ENCODE data around the gene RNF180. TPM values are rescaled to one million over a fixed set of nuclear protein-coding genes. Genes with fewer than 3 reads are reported as not detected.
"Not testable (repeated sequence)": the region's sequence is repeated elsewhere in the genome, so short reads cannot be mapped to it uniquely, and the experiment has no call there.

RNF180 gene
- polyA plus RNA-seq, 1 donor from 2014 or later, result 6.4 TPM

DNA sequence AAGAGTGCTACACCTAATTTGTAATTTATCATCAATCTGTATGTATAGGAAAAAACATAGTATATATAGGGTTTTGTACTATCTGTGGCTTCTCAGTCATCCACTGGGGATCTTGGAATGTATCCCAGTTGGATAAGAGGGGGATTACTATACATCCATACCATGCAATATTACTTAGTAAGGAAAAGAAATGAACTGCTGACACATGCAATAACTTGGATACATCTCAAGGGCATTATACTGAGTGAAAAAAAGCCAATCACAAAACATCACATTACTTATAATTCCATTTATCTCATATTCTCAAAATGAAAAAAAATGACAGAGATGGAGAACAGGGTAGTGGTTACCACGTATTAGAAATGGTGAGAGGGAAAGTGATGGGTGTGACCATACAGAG, 231.9 kb downstream of the RNF180 start:
- Histone ChIP-seq H3F3A (ENCODE audit: insufficient read depth, low read length, poor library complexity, severe bottlenecking) (no peaks in the 10 kb centered on the region), H2AFZ (ENCODE audit: low read depth, low read length) (no peak overlapping the region), H3K27me3 (ENCODE audit: insufficient read depth, low read depth, low read length) (no peaks in the 10 kb centered on the region), H3K27ac (ENCODE audit: low read length) (no peak overlapping the region), H3K36me3 (ENCODE audit: insufficient read depth, low read length) (no peaks in the 10 kb centered on the region), H3K4me3 (ENCODE audit: low read length) (no peak overlapping the region), H3K79me2 (replicated peaks; ENCODE audit: insufficient read depth, low read length) (no peaks in the 10 kb centered on the region), H3K9ac (ENCODE audit: low read length) (no peak overlapping the region), H4K20me1 (ENCODE audit: insufficient read depth) (no peaks in the 10 kb centered on the region), H3K4me2 (ENCODE audit: low read length) (no peak overlapping the region), H3K9me3 (ENCODE audit: low read length) (no peaks in the 10 kb centered on the region), H3K9me2 (ENCODE audit: insufficient read depth, low read length) (no peaks in the 10 kb centered on the region)
- TF ChIP-seq, protein P1, sequence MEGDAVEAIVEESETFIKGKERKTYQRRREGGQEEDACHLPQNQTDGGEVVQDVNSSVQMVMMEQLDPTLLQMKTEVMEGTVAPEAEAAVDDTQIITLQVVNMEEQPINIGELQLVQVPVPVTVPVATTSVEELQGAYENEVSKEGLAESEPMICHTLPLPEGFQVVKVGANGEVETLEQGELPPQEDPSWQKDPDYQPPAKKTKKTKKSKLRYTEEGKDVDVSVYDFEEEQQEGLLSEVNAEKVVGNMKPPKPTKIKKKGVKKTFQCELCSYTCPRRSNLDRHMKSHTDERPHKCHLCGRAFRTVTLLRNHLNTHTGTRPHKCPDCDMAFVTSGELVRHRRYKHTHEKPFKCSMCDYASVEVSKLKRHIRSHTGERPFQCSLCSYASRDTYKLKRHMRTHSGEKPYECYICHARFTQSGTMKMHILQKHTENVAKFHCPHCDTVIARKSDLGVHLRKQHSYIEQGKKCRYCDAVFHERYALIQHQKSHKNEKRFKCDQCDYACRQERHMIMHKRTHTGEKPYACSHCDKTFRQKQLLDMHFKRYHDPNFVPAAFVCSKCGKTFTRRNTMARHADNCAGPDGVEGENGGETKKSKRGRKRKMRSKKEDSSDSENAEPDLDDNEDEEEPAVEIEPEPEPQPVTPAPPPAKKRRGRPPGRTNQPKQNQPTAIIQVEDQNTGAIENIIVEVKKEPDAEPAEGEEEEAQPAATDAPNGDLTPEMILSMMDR (IDR thresholded peaks at IDR 0.05; ENCODE audit: poor library complexity, severe bottlenecking), result no peak
- TF ChIP-seq TAF1 (IDR thresholded peaks at IDR 0.05; ENCODE audit: low read depth) (no peak), EP300 (conservative IDR thresholded peaks at IDR 0.05; ENCODE audit: poor library complexity, severe bottlenecking) (no peak), POLR2AphosphoS5 (IDR thresholded peaks at IDR 0.05) (no peak), EZH2 (IDR thresholded peaks at IDR 0.05; ENCODE audit: borderline replicate concordance, insufficient read depth, low read length, poor library complexity, severe bottlenecking) (no peak), RAD21 (conservative IDR thresholded peaks at IDR 0.05) (no peak), SMC3 (conservative IDR thresholded peaks at IDR 0.05; ENCODE audit: poor library complexity) (no peak), MXI1 (conservative IDR thresholded peaks at IDR 0.05; ENCODE audit: poor library complexity, severe bottlenecking) (no peak)
- TF ChIP-seq, protein P2, sequence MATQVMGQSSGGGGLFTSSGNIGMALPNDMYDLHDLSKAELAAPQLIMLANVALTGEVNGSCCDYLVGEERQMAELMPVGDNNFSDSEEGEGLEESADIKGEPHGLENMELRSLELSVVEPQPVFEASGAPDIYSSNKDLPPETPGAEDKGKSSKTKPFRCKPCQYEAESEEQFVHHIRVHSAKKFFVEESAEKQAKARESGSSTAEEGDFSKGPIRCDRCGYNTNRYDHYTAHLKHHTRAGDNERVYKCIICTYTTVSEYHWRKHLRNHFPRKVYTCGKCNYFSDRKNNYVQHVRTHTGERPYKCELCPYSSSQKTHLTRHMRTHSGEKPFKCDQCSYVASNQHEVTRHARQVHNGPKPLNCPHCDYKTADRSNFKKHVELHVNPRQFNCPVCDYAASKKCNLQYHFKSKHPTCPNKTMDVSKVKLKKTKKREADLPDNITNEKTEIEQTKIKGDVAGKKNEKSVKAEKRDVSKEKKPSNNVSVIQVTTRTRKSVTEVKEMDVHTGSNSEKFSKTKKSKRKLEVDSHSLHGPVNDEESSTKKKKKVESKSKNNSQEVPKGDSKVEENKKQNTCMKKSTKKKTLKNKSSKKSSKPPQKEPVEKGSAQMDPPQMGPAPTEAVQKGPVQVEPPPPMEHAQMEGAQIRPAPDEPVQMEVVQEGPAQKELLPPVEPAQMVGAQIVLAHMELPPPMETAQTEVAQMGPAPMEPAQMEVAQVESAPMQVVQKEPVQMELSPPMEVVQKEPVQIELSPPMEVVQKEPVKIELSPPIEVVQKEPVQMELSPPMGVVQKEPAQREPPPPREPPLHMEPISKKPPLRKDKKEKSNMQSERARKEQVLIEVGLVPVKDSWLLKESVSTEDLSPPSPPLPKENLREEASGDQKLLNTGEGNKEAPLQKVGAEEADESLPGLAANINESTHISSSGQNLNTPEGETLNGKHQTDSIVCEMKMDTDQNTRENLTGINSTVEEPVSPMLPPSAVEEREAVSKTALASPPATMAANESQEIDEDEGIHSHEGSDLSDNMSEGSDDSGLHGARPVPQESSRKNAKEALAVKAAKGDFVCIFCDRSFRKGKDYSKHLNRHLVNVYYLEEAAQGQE (IDR thresholded peaks at IDR 0.05; ENCODE audit: borderline replicate concordance), result no peak

DNA sequence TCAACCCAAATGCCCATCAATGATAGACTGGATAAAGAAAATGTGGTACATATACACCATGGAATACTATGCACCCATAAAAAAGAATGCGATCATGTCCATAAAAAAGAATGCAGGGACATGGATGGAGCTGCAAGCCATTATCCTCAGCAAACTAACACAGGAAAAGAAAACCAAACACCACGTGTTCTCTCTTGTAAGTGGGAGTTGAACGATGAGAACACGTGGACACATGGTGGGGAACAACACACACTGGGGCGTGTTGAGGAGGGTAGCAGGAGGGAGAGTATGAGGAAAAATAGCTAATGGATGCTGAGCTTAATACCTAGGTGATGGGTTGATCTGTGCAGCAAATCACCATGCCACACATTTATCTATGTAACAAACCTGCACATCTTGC, 233.1 kb downstream of the RNF180 start:
- not testable (repeated sequence) for H3K4me2 ChIP-seq (ENCODE audit: low read length); H3K79me2 ChIP-seq (replicated peaks; ENCODE audit: insufficient read depth, low read length); H3K9me2 ChIP-seq (ENCODE audit: insufficient read depth, low read length); H3K4me3 ChIP-seq (ENCODE audit: low read length); H4K20me1 ChIP-seq (ENCODE audit: insufficient read depth); H2AFZ ChIP-seq (ENCODE audit: low read depth, low read length); H3K9me3 ChIP-seq (ENCODE audit: low read length); H3F3A ChIP-seq (ENCODE audit: insufficient read depth, low read length, poor library complexity, severe bottlenecking); H3K27ac ChIP-seq (ENCODE audit: low read length); H3K36me3 ChIP-seq (ENCODE audit: insufficient read depth, low read length); H3K27me3 ChIP-seq (ENCODE audit: insufficient read depth, low read depth, low read length); H3K9ac ChIP-seq (ENCODE audit: low read length)

DNA sequence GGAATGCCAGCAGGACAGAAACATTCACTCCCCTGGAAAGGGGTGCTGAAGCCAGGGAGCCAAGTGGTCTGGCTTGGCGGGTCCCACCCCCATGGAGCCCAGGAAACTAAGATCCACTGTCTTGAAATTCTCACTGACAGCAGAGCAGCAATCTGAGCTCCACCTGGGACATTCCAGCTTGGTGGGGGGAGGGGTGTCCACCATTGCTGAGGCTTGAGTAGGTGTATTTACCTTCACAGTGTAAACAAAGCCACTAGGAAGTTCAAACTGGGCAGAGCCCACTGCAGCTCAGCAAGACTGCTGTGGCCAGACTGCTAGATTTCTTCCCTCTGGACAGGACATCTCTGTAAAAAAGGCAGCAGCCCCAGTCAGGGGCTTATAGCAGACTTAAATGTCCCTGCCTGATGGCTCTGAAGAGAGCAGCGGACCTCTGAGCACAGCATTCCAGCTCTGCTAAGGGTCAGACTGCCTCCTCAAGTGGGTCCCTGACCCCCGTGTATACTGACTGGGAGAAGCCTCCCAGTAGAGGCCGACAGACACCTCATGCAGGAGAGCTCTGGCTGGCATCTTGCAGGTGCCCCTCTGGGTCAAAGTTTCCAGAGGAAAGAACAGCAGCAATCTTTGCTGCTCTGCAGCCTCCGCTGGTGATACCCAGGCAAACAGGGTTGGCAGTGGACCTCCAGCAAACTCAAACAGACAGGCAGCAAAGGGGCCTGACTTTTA, 241.6 kb downstream of the RNF180 start:
- H2AFZ ChIP-seq (ENCODE audit: low read depth, low read length); H3K79me2 ChIP-seq (replicated peaks; ENCODE audit: insufficient read depth, low read length); H3K4me3 ChIP-seq (ENCODE audit: low read length); H3K27ac ChIP-seq (ENCODE audit: low read length); H3F3A ChIP-seq (ENCODE audit: insufficient read depth, low read length, poor library complexity, severe bottlenecking); H3K9me3 ChIP-seq (ENCODE audit: low read length); H4K20me1 ChIP-seq (ENCODE audit: insufficient read depth); H3K4me2 ChIP-seq (ENCODE audit: low read length); H3K36me3 ChIP-seq (ENCODE audit: insufficient read depth, low read length); H3K27me3 ChIP-seq (ENCODE audit: insufficient read depth, low read depth, low read length); H3K9ac ChIP-seq (ENCODE audit: low read length); H3K9me2 ChIP-seq (ENCODE audit: insufficient read depth, low read length): not testable (repeated sequence)
